Neural cell (in vitro differentiated cells): Measurements from ENCODE around the gene SMARCA1. TPM values are rescaled to one million over a fixed set of nuclear protein-coding genes. Genes with fewer than 3 reads are reported as not detected.
"Not testable (repeated sequence)": the region's sequence is repeated elsewhere in the genome, so short reads cannot be mapped to it uniquely, and the experiment has no call there.

ENCODE experiments used
- H2AFZ ChIP-seq: fragments of 200-600, 300-800 bp; sonication (generic), shearing (Covaris generic); 2 replicates; pipeline ENCODE4 v1.6.0; 2014; ENCODE audit warnings: low read depth, mild to moderate bottlenecking, antibody characterized with exemption, low read length, moderate library complexity
- H3F3A ChIP-seq: fragments of 200-600 bp; shearing (Covaris generic); 2 replicates; pipeline ENCODE4 v1.6.1; 2016; ENCODE audit warnings: mild to moderate bottlenecking, moderate library complexity, mixed read lengths, antibody characterized with exemption, low read length; ENCODE audit not compliant: insufficient read depth, poor library complexity, severe bottlenecking
- H3K27ac ChIP-seq: fragments of 200-600, 300-800 bp; sonication (generic), shearing (Covaris generic); 2 replicates; pipeline ENCODE4 v1.5.1; 2014; ENCODE audit warnings: mild to moderate bottlenecking, low read length, moderate library complexity
- H3K27me3 ChIP-seq: fragments of 300-800, 200-600 bp; sonication (generic), shearing (Covaris generic); 2 replicates; pipeline ENCODE4 v1.6.0; 2014; ENCODE audit warnings: mild to moderate bottlenecking, low read depth, low read length, moderate library complexity; ENCODE audit not compliant: insufficient read depth
- H3K36me3 ChIP-seq: fragments of 300-800, 200-600 bp; sonication (generic), shearing (Covaris generic); 2 replicates; pipeline ENCODE4 v1.5.1; 2014; ENCODE audit warnings: mild to moderate bottlenecking, antibody characterized with exemption, low read length, moderate library complexity; ENCODE audit not compliant: insufficient read depth
- H3K4me2 ChIP-seq: fragments of 300-800, 200-600 bp; sonication (generic), shearing (Covaris generic); 2 replicates; pipeline ENCODE4 v1.6.0; 2014; ENCODE audit warnings: mild to moderate bottlenecking, low read length
- H3K4me3 ChIP-seq: fragments of 300-800, 200-600 bp; sonication (generic), shearing (Covaris generic); 2 replicates; pipeline ENCODE4 v1.5.1; 2014; ENCODE audit warnings: mild to moderate bottlenecking, low read length, moderate library complexity
- H3K79me2 ChIP-seq: fragments of 200-600 bp; shearing (Covaris generic); replicated peaks from 2 replicates; pipeline ENCODE4 v1.6.0; 2014; ENCODE audit warnings: mild to moderate bottlenecking, low read length, moderate library complexity; ENCODE audit not compliant: insufficient read depth
- H3K9ac ChIP-seq: fragments of 300-800, 200-600 bp; sonication (generic), shearing (Covaris generic); 2 replicates; pipeline ENCODE4 v1.6.1; 2016; ENCODE audit warnings: mild to moderate bottlenecking, low read length, mixed read lengths
- H3K9me2 ChIP-seq: fragments of 200-600 bp; shearing (Covaris generic); 2 replicates; pipeline ENCODE4 v1.6.1; 2016; ENCODE audit warnings: mild to moderate bottlenecking, low read length, mixed read lengths; ENCODE audit not compliant: insufficient read depth
- H3K9me3 ChIP-seq: fragments of 200-600, 300-800 bp; sonication (generic), shearing (Covaris generic); 2 replicates; pipeline ENCODE4 v1.6.1; 2016; ENCODE audit warnings: mild to moderate bottlenecking, mixed run types, low read length, moderate library complexity, mixed read lengths
- H4K20me1 ChIP-seq: fragments of 200-600 bp; shearing (Covaris generic); 2 replicates; pipeline ENCODE4 v1.6.1; 2016; ENCODE audit warnings: mild to moderate bottlenecking, mixed run types; ENCODE audit not compliant: insufficient read depth
- EP300 ChIP-seq: fragments of 450-650 bp; conservative IDR thresholded peaks from 2 replicates; pipeline ENCODE4 v1.6.1; 2014; ENCODE audit warnings: antibody characterized with exemption, mild to moderate bottlenecking, moderate library complexity; ENCODE audit not compliant: poor library complexity, severe bottlenecking
- EZH2 ChIP-seq: fragments of 200-600, 300-800 bp; shearing (Covaris generic), sonication (generic); IDR thresholded peaks from 2 replicates; pipeline ENCODE4 v1.6.1; 2014; ENCODE audit warnings: antibody characterized with exemption, low read length, borderline replicate concordance, mild to moderate bottlenecking; ENCODE audit not compliant: insufficient read depth, poor library complexity, severe bottlenecking
- MXI1 ChIP-seq: fragments of 450-650 bp; conservative IDR thresholded peaks from 2 replicates; pipeline ENCODE4 v1.6.1; 2014; ENCODE audit warnings: antibody characterized with exemption, mild to moderate bottlenecking; ENCODE audit not compliant: poor library complexity, severe bottlenecking
- POLR2AphosphoS5 ChIP-seq: IDR thresholded peaks from 2 replicates; pipeline ENCODE4 v1.6.1; 2012
- RAD21 ChIP-seq: fragments of 450-650 bp; conservative IDR thresholded peaks from 2 replicates; pipeline ENCODE4 v1.6.1; 2014; ENCODE audit warnings: antibody characterized with exemption, mild to moderate bottlenecking, moderate library complexity
- REST ChIP-seq: IDR thresholded peaks from 2 replicates; pipeline ENCODE4 v1.6.1; 2012; ENCODE audit warnings: borderline replicate concordance
- SMC3 ChIP-seq: fragments of 450-650 bp; conservative IDR thresholded peaks from 2 replicates; pipeline ENCODE4 v1.6.1; 2014; ENCODE audit warnings: antibody characterized with exemption, mild to moderate bottlenecking, moderate library complexity; ENCODE audit not compliant: poor library complexity
- TAF1 ChIP-seq: IDR thresholded peaks from 2 replicates; pipeline ENCODE4 v1.6.1; 2012; ENCODE audit warnings: low read depth
- polyA plus RNA-seq: library from polyadenylated mRNA; depleted of rRNA; stranded (reverse); fragments of >200 nt; gene quantifications from 2 replicates; pipeline ENCODE4 v1.2.3, GENCODE V29; 2014
- TF ChIP-seq, protein P1 (sequence below): fragments of 450-650 bp; IDR thresholded peaks from 2 replicates; pipeline ENCODE4 v1.5.1; 2014; ENCODE audit warnings: antibody characterized with exemption, mild to moderate bottlenecking, moderate library complexity; ENCODE audit not compliant: poor library complexity, severe bottlenecking

SMARCA1 gene
- polyA plus RNA-seq, 1 donor from 2014 or later = 66.9 TPM

- TF ChIP-seq EP300 = no peak
- TF ChIP-seq REST = no peak
- TF ChIP-seq, protein P1, sequence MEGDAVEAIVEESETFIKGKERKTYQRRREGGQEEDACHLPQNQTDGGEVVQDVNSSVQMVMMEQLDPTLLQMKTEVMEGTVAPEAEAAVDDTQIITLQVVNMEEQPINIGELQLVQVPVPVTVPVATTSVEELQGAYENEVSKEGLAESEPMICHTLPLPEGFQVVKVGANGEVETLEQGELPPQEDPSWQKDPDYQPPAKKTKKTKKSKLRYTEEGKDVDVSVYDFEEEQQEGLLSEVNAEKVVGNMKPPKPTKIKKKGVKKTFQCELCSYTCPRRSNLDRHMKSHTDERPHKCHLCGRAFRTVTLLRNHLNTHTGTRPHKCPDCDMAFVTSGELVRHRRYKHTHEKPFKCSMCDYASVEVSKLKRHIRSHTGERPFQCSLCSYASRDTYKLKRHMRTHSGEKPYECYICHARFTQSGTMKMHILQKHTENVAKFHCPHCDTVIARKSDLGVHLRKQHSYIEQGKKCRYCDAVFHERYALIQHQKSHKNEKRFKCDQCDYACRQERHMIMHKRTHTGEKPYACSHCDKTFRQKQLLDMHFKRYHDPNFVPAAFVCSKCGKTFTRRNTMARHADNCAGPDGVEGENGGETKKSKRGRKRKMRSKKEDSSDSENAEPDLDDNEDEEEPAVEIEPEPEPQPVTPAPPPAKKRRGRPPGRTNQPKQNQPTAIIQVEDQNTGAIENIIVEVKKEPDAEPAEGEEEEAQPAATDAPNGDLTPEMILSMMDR = no peak
- TF ChIP-seq SMC3 = no peak
- no peak for TF ChIP-seq TAF1
- no peak for TF ChIP-seq RAD21
- H3K9me3 ChIP-seq = no peaks in the 10 kb centered on the region
- H3K36me3 ChIP-seq = no peaks in the 10 kb centered on the region
- H3K27me3 ChIP-seq = no peaks in the 10 kb centered on the region
- H2AFZ ChIP-seq = no peak overlapping the region
- no peak overlapping the region for H3K27ac ChIP-seq
- H3K9ac ChIP-seq = no peak overlapping the region
- no peaks in the 10 kb centered on the region for H3F3A ChIP-seq
- H3K79me2 ChIP-seq = no peaks in the 10 kb centered on the region
- H3K4me2 ChIP-seq = no peak overlapping the region
- no peaks in the 10 kb centered on the region for H3K9me2 ChIP-seq
- no peaks in the 10 kb centered on the region for H4K20me1 ChIP-seq
- no peak overlapping the region for H3K4me3 ChIP-seq
These were observed 34.7 kb upstream of the SMARCA1 start for GRCh38 chrX:129557844-129558480.

GRCh38 chrX:129556806-129557315, 33.6 kb upstream of the SMARCA1 start:
- Histone ChIP-seq H3K9me3 (no peaks in the 10 kb centered on the region), H3K27me3 (no peaks in the 10 kb centered on the region), H3K4me2 (no peak overlapping the region), H3K79me2 (no peaks in the 10 kb centered on the region), H3F3A (no peaks in the 10 kb centered on the region), H3K4me3 (no peak overlapping the region), H3K9me2 (no peaks in the 10 kb centered on the region), H3K36me3 (no peaks in the 10 kb centered on the region), H3K27ac (no peak overlapping the region), H2AFZ (no peak overlapping the region), H4K20me1 (no peaks in the 10 kb centered on the region), H3K9ac (no peak overlapping the region)
- TF ChIP-seq TAF1 = no peak
- no peak for TF ChIP-seq POLR2AphosphoS5
- TF ChIP-seq EP300 = no peak
- TF ChIP-seq MXI1 = no peak
- TF ChIP-seq EZH2 = no peak
- TF ChIP-seq REST = no peak
- no peak for TF ChIP-seq RAD21
- TF ChIP-seq SMC3 = no peak
- TF ChIP-seq, protein P1 = no peak

DNA sequence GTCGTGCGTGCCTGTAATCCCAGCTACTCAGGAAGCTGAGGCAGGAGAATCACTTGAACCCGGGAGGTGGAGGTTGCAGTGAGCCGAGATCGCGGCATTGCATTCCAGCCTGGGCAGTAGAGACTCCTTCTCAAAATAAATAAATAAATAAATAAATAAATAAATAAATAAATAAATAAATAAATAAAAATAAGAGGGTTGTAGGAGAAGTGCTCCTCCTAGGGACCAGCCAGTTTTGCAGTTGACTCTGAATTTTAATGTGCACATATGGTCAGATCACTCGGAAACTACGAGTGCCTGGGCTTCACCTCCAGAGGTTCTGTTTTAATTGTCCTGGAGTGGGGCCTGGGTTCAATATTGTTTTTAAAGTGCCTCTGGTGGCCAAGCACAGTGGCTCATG, 31.5 kb upstream of the SMARCA1 start:
- not testable (repeated sequence) for H4K20me1 ChIP-seq, H3K9me3 ChIP-seq, H3K79me2 ChIP-seq, H3K36me3 ChIP-seq, H3K9me2 ChIP-seq, H2AFZ ChIP-seq, H3K27me3 ChIP-seq, H3K4me2 ChIP-seq, H3K27ac ChIP-seq, H3K4me3 ChIP-seq, H3K9ac ChIP-seq, H3F3A ChIP-seq
